ENCODE measurements around the gene OGFR. TPM values are rescaled to one million over a fixed set of nuclear protein-coding genes. Genes with fewer than 3 reads are reported as not detected.
"Not testable (repeated sequence)": the region's sequence is repeated elsewhere in the genome, so short reads cannot be mapped to it uniquely, and the experiment has no call there.

OGFR gene
- total and polyA plus RNA-seq, 2 donors, result 18.7 to 47.2 TPM

GRCh38 chr20:62839261-62839660, 34.6 kb downstream of the OGFR start:
- 93% methylated on average over 8 of the region's 8 CpGs for WGBS
- DNase-seq (ENCODE audit: extremely low spot score), result no peak
- Histone ChIP-seq H3K27ac (ENCODE audit: low read depth) (no peak overlapping the region), H3K4me1 (ENCODE audit: insufficient read depth) (no peaks in the 10 kb centered on the region), H3K4me3 (ENCODE audit: low read depth, low read length) (no peak overlapping the region), H3K36me3 (ENCODE audit: insufficient read depth) (no peaks in the 10 kb centered on the region)

- 90% methylated on average over 11 of the region's 11 CpGs for WGBS
- Histone ChIP-seq H3K4me3 (ENCODE audit: low read depth, low read length) (no peak overlapping the region), H3K4me1 (ENCODE audit: insufficient read depth) (no peaks in the 10 kb centered on the region), H3K27ac (ENCODE audit: low read depth) (no peak overlapping the region), H3K36me3 (ENCODE audit: insufficient read depth) (no peaks in the 10 kb centered on the region)
- DNase-seq (ENCODE audit: extremely low spot score), result no peak
These were observed 35.2 kb downstream of the OGFR start for GRCh38 chr20:62839816-62840215.

DNA sequence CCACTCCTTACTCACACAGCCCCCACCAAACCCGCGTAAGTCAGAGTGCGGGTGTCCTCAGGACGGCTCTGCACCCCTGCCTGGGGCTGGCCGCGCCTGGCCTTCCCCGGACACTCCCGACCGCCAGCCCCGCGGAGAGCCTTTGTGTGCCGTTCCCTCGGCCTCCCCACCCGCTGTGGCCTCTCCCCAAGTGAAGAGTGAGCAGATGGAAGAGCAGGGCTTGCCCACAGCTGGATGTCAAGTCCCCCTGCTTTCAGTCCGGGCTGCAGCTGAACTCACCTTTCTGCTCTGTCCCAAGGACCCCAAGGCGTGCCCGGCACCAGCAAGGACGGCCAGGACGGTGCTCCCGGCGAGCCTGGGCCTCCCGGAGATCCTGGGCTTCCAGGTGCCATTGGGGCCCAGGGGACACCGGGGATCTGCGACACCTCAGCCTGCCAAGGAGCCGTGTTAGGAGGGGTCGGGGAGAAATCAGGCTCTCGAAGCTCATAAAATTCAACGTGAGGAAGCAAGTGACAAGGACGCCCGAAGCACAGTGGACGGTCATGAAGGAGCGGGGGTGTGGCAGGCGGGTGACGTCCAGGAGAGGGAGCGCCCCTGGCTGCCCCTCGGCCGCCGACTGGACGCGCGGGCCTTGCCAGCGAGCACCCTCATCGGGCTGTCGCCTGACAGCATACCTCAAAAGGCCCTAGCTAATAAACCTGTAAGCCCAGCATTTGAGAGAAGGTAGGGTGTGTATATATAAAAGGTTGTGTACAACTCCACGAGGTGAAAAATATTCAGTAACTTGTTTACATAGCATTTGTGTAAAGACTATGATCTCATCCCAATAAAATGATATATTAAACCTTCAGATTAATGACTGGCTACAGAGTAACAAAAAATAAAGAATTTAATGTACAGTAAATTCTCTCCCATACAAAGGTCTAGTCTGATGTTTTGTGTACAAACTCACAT, 35.9 kb downstream of the OGFR start:
- Histone ChIP-seq H3K36me3 (ENCODE audit: insufficient read depth) (no peaks in the 10 kb centered on the region), H3K4me3 (ENCODE audit: low read depth, low read length) (no peak overlapping the region), H3K27ac (ENCODE audit: low read depth) (no peak overlapping the region), H3K4me1 (ENCODE audit: insufficient read depth) (no peaks in the 10 kb centered on the region)
- 58% methylated on average over 45 of the region's 45 CpGs for WGBS
- no peak for DNase-seq (ENCODE audit: extremely low spot score)

- no peak for DNase-seq (ENCODE audit: extremely low spot score)
- no peaks in the 10 kb centered on the region for H3K4me1 ChIP-seq (ENCODE audit: insufficient read depth)
- H3K4me3 ChIP-seq (ENCODE audit: low read depth, low read length), result no peak overlapping the region
- H3K27ac ChIP-seq (ENCODE audit: low read depth), result no peak overlapping the region
- WGBS, result 75% methylated on average over 16 of the region's 16 CpGs
- H3K36me3 ChIP-seq (ENCODE audit: insufficient read depth), result no peaks in the 10 kb centered on the region
These were observed 37.1 kb downstream of the OGFR start for GRCh38 chr20:62841705-62842212.

DNA sequence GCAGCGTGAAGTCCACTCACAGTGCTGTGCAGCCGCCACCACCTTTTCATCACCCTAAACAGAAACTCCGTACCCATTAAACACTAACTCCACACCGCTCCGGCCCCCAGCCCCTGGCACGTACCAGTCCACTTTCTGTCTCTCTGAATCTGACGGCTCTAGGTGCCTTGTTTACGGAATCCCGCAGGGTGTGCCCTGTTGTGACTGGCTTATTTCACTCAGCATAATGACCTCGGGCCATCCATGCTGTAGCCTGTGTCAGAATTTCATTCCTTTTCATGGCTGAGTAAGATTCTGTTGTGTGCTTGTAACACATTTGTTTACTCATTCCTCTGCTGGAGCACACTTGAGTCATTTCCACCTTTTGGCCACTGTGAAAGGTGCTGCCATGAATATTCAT, 39.0 kb downstream of the OGFR start:
- no peak overlapping the region for H3K27ac ChIP-seq (ENCODE audit: low read depth)
- no peaks in the 10 kb centered on the region for H3K36me3 ChIP-seq (ENCODE audit: insufficient read depth)
- H3K4me3 ChIP-seq (ENCODE audit: low read depth, low read length), result no peak overlapping the region
- no peak for DNase-seq (ENCODE audit: extremely low spot score)
- WGBS, result 95% methylated on average over 10 of the region's 10 CpGs
- H3K4me1 ChIP-seq (ENCODE audit: insufficient read depth), result no peaks in the 10 kb centered on the region

- Histone ChIP-seq H3K27ac (ENCODE audit: low read depth) (no peak overlapping the region), H3K4me1 (ENCODE audit: insufficient read depth) (no peaks in the 10 kb centered on the region), H3K36me3 (ENCODE audit: insufficient read depth) (no peaks in the 10 kb centered on the region), H3K4me3 (ENCODE audit: low read depth, low read length) (no peak overlapping the region)
- 96% methylated on average over 7 of the region's 7 CpGs for WGBS
- no peak for DNase-seq (ENCODE audit: extremely low spot score)
These were observed 39.5 kb downstream of the OGFR start for GRCh38 chr20:62844182-62844581.

DNA sequence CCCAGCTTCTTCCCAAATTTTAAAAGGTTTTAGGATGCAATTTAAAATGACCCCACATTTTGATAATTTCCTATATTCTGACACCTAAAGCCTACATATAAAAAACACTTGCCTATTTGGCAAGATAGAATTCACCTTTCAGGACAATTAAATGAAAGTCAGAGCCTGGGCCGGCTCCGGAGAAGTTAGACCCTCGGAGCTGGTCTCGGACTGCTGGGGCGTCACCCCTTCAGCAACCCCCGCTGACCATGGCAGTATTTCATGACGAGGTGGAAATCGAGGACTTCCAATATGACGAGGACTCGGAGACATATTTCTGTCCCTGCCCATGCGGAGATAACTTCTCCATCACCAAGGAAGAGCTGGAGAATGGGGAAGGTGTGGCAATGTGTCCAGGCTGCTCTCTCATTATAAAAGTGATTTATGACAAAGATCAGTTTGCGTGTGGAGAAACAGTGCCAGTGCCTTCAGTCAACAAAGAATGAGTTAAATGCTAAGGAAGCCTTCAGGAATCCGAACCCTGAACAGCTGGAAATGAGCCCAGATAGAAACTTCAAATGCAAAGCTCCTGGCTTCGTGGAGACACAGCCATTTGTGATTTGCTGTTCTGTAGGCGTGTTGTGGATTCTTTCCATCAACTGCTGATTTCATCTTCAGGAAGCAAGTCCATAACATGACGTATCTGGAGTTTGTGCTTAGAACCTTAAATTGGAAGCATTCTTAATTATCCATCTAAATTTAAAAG, 41.0 kb downstream of the OGFR start:
- H3K36me3 ChIP-seq (ENCODE audit: insufficient read depth), result no peaks in the 10 kb centered on the region
- H3K27ac ChIP-seq (ENCODE audit: low read depth), result no peak overlapping the region
- no peak for DNase-seq (ENCODE audit: extremely low spot score)
- H3K4me1 ChIP-seq (ENCODE audit: insufficient read depth), result no peaks in the 10 kb centered on the region
- WGBS, result 78% methylated on average over 16 of the region's 16 CpGs
- H3K4me3 ChIP-seq (ENCODE audit: low read depth, low read length), result no peak overlapping the region

DNA sequence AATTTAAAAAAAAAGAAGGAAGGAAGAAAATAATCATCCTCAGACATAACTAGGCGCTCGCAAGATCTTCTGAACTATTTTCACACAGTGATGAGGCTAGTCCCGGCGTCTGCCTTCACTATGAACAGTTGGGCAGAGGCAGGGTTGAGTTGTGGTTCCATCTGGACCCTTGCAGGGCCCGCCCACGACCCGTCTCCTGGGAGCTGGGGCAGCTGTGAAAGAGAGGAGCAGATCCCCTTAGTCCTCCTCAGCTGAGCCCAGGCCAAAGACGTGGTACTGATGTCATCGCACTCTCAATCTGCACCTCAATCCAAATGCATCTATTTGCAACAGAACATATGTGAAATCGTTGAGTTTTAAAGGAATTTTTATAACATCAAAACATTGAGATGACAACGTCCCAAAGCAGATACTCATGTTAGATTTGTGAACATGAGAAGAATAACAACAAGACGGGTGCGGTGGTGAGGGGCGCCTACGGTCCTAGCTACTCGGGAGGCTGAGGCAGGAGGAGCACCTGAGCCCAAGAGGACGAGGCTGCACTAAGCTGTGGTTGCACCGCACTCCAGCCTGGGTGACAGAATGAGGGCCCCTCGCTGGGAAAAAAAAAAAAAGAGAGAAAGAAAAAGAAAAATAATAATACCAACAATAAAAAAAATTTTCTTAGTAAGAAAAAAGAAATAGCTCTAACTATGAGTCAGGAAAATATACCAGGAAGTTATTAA, 41.7 kb downstream of the OGFR start:
- no peak for DNase-seq (ENCODE audit: extremely low spot score)
- 69% methylated on average over 19 of the region's 19 CpGs for WGBS
- Histone ChIP-seq H3K4me3 (ENCODE audit: low read depth, low read length) (no peak overlapping the region), H3K36me3 (ENCODE audit: insufficient read depth) (no peaks in the 10 kb centered on the region), H3K4me1 (ENCODE audit: insufficient read depth) (no peaks in the 10 kb centered on the region), H3K27ac (ENCODE audit: low read depth) (no peak overlapping the region)

GRCh38 chr20:62848917-62849316, 44.3 kb downstream of the OGFR start:
- H3K36me3 ChIP-seq (ENCODE audit: insufficient read depth); H3K4me1 ChIP-seq (ENCODE audit: insufficient read depth); DNase-seq (ENCODE audit: extremely low spot score); H3K27ac ChIP-seq (ENCODE audit: low read depth); H3K4me3 ChIP-seq (ENCODE audit: low read depth, low read length): not testable (repeated sequence)
- WGBS, result 95% methylated on average over 7 of the region's 7 CpGs

GRCh38 chr20:62849431-62849830, 44.8 kb downstream of the OGFR start:
- no peak for DNase-seq (ENCODE audit: extremely low spot score)
- no peaks in the 10 kb centered on the region for H3K36me3 ChIP-seq (ENCODE audit: insufficient read depth)
- H3K4me1 ChIP-seq (ENCODE audit: insufficient read depth), result no peaks in the 10 kb centered on the region
- no peak overlapping the region for H3K4me3 ChIP-seq (ENCODE audit: low read depth, low read length)
- no peak overlapping the region for H3K27ac ChIP-seq (ENCODE audit: low read depth)

DNA sequence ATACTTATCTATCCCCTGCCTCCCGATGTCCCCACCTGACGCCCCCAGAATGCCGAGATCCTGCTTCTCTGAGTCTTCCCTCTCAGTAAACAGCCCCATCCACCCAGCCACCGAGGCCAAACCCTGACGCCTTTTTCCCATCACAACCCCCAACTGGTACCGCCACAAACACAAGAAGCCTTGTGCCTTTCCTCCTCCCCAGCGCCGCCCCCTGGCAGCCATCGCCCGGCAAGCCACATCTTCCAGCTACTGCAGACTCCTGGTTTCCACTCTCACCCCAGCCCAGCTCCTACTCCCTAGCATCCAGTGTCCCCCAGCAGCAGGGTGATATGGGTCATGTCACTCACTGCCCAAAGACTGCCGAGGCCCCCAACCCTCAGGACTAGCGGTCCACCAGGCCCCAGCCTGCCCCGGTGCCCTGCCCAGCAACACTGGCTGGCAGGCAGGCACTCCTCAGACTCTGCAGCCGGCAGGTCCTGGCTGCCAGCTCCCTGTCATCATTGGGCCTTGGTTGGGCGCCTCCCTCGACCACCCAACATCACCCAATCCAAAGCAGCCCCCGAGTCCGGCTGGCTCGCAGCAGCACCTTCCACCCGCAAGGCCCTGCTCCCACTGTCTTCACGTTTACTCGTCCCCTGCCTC, 45.8 kb downstream of the OGFR start:
- Histone ChIP-seq H3K4me3 (ENCODE audit: low read depth, low read length) (no peak overlapping the region), H3K27ac (ENCODE audit: low read depth) (no peak overlapping the region), H3K36me3 (ENCODE audit: insufficient read depth) (no peaks in the 10 kb centered on the region), H3K4me1 (ENCODE audit: insufficient read depth) (no peaks in the 10 kb centered on the region)
- DNase-seq (ENCODE audit: extremely low spot score), result no peak
- WGBS, result 87% methylated on average over 22 of the region's 22 CpGs

DNA sequence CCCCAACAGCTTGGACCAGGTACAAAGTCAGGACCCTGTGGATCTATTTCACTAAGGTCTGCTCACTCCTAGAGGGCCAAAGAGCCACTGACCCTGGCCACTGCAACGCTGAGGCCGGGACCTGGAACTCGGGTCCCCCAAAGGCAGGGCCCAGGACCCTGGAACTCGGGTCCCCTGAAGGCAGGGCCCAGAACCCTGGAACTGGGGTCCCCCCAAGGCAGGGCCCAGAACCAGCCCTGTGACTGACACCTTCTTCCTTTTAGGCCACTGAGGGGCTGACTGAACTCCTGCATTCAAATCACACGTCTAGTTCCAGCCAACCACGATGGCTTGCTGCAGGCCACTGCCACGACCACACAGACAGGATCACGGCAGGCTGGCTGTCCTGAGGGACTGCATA, 47.6 kb downstream of the OGFR start:
- no peak overlapping the region for H3K4me3 ChIP-seq (ENCODE audit: low read depth, low read length)
- DNase-seq (ENCODE audit: extremely low spot score), result no peak
- no peaks in the 10 kb centered on the region for H3K36me3 ChIP-seq (ENCODE audit: insufficient read depth)
- no peaks in the 10 kb centered on the region for H3K4me1 ChIP-seq (ENCODE audit: insufficient read depth)
- WGBS, result 90% methylated on average over 8 of the region's 8 CpGs
- H3K27ac ChIP-seq (ENCODE audit: low read depth), result no peak overlapping the region

DNA sequence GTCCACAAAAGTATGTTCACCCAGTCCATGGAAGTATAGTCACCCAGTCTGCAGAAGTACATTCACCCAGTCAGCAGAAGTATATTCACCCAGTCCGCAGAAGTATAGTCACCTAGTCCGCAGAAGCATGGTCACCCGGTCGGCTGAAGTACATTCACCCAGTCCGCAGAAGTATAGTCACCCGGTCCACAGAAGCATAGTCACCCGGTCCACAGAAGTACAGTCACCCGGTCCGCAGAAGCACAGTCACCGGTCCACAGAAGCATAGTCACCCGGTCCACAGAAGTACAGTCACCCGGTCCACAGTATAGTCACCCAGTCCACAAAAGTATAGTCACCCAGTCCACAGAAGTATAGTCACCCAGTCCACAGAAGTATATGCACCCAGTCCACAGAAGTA, 48.2 kb downstream of the OGFR start:
- H3K4me3 ChIP-seq (ENCODE audit: low read depth, low read length), result no peak overlapping the region
- no peaks in the 10 kb centered on the region for H3K36me3 ChIP-seq (ENCODE audit: insufficient read depth)
- no peaks in the 10 kb centered on the region for H3K4me1 ChIP-seq (ENCODE audit: insufficient read depth)
- no peak overlapping the region for H3K27ac ChIP-seq (ENCODE audit: low read depth)
- 94% methylated on average over 12 of the region's 12 CpGs for WGBS
- no peak for DNase-seq (ENCODE audit: extremely low spot score)
